NCI-H69 (cell line): ENCODE data around the gene EYA3.

Experiments
- DNase-seq: peaks from one replicate; lab custom pipeline; 2025; lab: John Stamatoyannopoulos, UW

The EYA3 gene

DNA sequence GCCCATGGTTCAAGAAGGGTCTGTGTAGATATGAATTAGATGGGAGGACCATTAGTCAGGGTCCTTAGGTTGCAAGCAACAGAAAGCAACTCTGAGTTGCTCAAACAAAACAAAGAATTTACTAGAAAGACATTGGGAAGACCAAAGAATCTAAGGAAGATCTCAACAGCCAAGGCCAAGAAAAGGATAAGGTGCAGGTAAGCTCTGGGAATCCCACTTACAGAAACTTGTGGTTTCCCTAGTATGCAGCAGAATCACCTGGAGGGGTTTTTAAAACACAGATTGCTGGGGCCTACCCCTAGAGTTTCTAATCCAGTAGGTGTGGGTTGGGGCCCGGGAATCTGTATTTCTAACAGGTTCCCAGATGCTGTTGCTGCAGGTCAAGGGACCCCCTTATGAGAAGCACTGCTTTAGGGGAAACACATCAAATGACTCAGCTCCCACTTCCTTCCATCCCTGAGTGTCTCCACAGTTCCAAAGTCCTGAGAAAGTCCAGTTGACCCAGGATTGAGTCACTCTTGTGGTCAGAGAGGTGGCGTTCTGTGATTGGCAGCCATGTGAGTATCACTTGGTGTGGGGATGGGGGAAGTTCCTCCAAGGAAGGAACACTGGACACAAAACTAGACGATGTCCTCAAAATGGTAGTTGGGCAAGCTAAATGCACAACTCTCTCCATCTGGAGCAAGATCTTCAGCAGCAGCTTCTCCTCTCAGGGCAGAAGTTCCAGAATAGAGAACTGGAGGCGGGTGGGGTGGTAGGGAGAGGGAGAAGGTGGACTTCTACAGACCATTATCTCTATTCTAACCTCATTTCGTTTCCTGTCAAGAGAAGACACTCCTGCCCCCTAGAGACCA lies 24.2 kb upstream of the EYA3 start:
- DNase-seq: peak; percentile 6

DNA sequence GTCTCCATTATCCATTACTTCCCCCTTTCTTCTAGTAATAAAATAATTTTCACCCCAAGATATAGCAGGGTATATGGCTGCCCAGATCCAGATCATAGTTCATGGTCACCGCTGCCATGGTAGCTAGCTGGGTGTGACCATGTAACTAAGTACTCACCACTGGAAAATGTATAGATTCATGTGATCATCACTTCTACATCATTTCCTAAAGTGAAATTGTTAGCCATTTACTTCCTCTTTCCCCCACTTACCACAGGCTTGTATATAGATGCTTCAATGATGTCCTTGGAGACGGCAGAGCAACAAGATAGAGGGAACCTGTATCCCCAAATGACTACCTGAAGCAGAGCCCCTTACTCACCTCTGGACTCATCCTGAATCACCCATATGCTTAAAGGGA lies 22.7 kb upstream of the EYA3 start:
- no peak for DNase-seq

DNA sequence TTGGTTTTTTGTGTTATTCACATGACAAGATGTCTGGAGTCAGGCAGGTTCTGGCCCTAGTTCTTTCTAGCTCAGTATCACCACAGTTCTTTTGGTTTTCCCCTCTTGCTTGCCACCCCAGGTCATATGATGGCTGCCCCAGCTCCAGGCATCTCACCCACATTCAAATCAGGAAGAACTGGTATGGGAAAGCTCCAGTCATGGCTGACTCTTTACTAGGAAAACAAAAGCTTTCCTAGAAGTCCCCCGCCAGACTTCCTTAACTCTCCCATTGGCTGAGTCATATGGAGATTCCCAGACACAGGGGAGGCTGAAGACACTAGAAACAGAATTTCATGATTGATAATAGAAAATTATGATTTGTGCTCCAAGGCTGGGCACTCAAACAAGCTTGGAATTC lies 22.1 kb upstream of the EYA3 start:
- DNase-seq: no peak

DNA sequence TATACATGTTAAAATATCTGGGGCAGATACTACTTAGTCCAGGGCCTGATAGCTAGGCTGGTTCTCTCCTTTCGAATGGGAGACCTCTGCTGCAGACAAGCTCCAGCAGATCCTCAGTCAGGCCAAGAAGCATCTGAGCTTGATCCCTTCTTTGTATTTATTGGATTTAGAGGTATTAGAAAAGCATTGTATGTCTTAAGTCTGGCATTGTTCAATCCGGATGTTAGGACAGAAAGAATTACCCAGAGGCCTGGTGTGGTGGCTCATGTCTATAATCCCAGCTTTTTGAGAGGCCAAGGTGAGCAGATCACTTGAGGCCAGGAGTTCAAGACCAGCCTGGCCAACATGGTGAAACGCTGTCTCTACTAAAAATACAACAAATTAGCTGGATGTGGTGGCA lies 21.2 kb upstream of the EYA3 start:
- DNase-seq: no peak

DNA sequence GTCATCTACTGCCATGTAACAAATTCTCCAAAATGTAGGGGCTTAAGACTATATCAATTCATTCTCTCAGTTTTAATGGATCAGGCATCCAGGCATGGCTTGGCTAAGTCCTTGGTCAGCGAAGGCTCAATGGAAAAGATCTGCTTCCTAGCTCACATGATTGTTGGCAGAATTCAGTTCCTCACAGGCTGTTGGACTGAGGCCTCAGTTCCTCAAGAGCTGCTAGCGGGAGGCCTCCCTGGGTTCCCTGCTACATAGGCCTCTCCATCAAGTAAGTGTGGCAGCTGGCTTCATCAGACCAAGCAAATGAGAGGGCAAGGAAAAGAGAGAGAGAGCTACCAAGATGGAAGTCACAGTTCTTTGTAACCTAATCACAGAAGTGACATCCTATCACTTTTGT lies 19.6 kb upstream of the EYA3 start:
- no peak for DNase-seq

DNA sequence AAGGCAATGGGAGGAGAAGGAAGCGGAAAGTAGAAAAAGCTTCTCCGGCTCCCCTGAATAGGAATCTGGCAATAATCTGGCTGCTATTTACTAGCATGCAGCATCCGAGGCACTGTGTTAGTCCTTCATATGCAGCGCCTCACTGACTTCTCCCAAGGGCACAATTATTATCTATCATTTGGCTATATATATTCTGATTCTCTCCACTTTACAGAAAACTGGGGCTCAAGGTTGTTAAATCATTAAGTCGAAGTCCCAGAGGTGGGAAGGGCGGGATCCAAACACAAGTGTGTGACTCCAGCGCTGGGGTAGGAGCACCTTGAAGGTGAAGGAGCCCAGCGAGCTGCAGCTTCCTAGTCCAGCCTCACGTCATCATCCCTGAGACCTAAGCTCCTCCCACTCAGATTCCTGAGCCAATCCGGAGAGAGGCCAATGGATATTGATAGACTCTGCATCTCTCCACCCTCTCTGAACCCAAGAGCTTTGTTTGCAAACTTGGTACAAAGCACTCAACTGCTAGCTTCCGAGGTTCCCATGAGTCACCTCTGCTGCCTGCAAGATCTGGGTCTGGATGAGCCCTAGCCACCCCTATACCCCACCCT lies 16.6 kb upstream of the EYA3 start:
- DNase-seq: peak; percentile 12

DNA sequence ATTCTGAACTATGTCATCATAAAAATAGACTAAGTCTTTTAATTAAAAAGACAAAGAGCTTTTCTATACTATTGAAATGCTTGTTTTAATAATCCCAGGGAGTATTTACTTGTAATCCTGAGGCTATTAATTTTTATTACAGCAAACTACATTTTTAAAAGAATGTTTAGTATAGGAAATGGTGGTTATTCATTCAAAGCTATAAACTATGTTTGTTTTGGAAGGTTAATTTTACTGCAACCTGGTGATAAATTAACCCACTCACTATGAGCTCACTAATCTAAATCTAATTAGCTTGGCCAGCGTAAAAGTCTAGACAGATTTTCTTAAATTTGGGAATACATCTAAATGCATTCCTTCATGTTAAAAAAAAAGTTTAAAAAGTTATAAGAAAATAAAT lies 13.8 kb upstream of the EYA3 start:
- peak; percentile 3 for DNase-seq

DNA sequence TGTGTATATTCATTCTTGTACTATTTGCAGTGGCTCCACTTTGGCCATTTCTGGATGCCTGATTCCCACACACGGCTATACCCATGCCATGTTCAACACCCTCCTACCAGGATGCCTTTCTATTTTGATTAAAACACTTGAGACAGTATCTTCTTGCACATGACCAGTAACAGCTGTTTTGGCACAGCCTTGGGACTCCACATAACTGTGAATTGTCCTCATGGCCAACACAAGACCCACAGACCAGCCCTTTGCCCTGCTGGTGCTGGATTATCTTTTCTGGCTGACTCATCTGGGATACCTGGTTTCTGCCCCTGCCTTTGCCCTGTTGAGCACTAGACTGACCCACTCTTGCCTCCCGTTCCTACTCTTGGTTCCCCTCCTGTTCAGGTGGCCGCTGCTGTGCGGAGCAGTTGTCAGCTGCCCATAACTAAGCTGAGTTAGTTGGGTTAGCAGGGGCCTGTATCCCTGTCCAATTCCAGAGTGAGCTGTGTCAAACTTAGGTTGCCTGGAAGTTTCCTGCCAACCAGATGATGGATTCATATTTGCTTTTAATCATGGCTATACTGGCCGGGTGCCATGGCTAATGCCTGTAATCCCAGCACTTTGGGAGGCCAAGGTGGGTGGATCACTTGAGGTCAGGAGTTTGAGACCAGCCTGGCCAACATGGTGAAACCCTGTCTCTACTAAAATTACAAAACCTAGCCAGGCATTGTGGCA lies 10.8 kb upstream of the EYA3 start:
- no peak for DNase-seq

DNA sequence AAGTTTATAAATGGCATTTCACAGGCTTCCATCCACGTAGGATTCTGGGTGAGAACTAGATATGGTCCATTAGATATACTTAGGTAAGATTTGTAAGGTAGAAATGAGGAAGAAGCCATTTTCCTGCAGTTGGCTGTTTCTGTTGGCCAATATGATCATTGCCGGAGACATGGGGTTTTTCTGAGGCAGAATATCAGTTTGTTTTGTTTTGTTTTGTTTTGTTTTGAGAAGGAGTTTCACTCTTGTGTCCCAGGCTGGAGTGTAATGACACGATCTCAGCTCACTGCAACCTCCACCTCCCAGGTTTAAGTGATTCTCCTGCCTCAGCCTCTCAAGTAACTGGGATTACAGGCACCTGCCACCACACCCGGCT lies 8.7 kb upstream of the EYA3 start:
- no peak for DNase-seq

DNA sequence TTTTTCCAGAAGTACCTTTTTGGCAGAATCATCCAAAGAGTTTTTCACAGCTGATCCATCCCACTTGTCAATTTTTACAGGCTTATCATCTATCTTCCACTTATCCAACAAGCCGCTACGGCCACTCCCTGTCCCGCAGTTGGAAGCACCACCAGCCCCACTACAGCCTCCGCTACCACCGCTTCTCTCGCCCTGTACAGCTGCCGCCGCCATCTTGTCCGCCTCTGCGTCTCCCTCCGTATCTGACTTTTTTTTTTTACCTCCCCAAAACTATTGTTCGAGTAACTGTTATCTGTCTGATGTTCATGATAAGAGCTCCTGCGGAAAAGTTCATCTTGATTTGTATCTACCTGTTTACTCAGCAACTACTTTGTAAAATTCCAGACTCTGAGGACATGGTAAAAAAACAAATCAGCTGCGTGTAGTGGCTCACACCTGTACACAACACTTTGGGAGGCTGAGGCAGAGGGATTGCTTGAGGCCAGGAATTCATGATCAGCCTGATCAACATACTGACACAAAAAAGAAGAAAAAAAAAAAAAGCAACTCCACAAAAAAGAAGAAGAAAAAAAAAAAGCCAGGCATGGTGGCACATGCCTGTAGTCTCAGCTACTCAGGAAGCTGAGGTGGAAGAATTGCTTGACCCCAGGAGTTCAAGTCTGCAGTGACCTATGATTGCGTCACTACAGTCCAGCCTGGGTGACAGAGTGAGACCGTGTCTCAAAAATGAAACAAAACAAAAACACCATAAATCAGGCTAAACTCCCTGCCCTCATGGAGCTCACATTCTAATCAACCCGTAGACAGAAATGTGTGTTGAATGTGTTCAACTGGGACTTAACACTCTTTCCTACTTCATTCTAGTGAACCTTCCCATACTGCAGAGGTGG lies 8.0 kb upstream of the EYA3 start:
- no peak for DNase-seq

DNA sequence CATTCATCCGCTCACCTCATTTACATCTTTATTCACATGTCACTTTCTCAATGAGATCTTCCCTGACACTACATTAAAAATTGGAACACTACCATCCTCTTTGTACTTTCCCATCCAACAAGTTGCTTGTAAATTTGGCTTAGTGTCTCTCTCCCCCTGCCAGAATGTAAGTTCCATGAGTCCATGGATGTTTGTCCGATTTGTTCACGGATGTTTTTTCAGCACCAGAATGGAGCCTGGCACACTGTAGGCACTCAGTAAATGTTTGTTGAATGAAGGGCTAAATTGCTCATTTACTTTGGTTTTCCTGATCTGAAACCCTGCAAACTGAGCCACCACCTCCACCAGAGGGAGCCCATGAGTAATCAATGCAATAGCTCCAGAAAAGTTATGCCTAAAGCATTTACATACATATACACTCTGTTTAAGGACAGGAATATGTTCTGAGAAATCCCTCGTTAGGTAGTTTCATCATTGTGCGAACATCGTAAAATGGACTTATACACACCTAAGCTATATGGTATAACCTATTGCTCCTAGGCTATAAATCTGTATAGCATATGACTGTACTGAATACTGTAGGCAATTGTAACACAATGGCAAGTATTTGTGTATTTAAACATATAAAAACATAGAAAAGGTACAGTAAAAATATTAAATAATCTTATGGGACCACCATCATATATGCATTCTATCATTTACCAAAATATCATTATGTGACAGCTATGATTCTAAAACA lies 2.8 kb upstream of the EYA3 start:
- DNase-seq: peak; percentile 55

DNA sequence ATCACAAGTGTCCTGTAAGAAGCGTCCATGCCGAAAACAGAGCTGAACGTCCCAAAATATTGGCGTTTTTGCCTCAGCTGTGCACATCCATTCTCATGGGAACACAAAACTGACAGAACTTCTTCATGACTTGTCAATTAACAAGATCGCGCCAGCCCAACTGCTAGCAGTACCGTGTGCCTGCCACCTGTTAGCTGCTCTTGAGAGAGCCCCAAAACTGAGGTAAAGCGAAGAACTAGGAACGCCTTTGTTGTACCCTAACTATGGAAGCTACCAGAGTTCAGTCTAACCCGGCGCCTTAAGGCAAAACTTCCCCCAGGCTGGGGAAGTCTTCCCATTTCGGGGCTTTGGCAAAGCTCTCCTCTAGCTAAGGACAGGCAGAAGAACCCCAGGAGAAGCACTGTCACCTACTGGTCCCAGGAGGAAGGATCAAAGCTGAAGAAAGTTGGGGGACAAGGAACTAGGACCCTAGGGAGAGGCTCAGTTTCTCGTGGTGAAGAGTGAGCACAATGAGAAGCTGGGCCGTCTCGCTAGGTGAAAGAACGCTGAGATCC lies 719 bp downstream of the EYA3 start:
- peak; percentile 31 for DNase-seq

DNA sequence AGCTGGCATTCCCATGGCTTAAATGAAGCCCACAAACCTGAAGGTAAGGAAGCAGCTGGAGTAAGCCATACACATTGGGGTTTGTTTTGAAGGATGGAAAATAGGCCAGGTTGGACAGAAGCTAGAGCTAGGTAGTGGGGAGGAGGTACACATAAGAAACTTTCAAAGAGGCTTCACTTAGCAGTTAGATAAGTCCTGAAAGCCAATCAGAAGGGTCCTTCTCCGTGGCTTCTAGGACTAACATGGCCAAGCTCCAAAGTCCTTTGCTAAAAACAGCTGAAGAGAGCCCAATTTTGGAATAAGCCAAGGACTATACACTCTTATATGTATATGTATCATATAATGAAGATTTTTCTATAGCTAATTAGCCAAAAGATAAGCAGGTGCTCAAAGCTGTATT lies 1.8 kb downstream of the EYA3 start:
- no peak for DNase-seq

DNA sequence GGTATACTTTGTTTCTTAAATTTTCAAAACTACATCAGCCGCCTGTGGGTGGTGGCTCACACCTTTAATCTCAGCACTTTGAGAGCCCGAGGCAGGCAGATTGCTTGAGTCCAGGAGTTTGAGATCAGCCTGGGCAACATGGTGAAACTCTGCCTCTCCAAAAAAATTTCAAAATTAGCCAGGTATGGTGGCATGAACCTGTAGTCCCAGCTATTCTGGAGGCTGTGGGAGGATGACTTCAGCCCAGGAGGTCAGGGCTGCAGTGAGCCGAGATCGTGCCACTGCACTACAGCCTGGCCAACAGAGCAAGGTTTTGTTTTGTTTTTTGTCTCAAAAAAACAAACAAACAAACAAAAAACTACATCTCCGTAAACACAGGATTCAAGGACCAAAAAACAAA lies 3.3 kb downstream of the EYA3 start:
- no peak for DNase-seq

DNA sequence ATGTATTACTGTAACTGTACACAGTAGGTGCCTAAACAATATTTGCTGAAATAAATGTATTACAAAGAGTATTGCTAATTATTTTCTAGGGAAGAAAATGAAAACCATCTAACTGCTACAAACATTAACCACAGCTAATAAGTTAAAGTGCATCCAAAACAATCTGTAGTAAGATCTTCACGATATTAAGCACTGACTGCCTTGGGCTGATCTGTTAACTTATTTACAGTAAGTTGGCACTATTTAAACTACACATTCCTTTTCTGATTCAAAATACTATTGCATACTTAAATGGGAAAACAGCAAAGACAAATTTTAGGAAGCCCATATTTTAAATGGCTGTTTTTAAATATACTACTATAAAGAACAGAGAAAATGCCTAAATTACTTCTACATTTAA lies 4.5 kb downstream of the EYA3 start:
- DNase-seq: no peak

DNA sequence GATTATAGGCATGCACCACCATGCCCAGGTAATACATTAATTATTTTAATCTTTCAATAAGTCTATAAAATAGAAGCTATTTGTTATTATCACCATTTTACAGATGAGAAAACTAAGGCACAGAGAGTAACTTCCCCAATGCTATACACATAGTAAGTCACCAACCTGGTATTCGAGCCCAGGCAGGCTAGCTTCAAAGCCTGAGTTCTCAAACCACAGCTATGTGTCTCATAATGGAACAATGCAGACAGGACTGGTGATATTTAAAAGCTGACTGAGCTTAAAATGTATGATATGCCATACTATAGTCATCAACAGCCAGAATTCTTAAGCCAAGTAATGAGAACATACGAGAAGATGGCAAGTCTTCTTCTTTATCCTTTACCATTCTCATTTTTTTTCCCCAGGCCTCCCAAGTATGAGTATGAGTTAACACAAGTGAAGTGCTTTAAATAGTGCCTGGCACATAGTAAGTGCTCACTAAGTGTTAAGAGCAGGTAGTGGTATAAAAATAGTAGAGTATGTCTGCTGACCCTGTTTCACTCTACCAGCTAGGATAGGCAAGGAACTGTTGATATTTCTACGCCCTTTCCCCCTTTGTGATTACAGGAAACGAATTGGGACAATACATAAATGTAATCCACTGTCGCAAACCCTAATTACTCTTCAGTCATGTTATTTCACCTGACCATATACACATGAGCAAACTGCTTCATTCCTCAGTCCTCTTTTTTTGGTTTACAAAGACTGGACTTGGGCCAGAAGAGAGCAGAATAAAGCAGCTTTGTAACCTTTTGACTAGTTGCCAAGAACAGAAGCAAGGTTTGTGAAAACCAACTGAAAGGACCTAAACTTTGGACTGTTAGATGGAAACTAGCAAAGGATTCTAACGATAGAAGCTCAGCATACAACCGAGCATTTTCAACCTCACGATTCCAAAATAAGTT lies 9.5 kb downstream of the EYA3 start:
- DNase-seq: peak; percentile 3

DNA sequence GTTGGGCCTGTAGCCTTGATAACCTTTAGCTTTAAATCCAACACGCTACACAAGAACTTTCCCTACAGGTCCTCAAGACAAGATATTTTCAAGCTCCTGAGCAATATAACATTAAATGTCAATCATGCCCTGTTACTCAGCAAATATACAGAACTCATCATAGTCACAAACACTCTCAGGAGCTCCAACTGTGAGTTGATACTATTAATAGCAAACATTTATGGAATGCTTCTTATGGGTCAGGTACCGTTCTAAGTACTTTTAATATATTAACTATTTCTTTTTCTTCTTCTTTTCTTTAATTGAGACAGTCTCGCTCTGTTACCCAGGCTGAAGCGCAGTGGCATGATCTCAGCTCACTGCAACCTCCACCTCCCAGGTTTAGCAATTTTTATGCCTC lies 10.1 kb downstream of the EYA3 start:
- DNase-seq: no peak

DNA sequence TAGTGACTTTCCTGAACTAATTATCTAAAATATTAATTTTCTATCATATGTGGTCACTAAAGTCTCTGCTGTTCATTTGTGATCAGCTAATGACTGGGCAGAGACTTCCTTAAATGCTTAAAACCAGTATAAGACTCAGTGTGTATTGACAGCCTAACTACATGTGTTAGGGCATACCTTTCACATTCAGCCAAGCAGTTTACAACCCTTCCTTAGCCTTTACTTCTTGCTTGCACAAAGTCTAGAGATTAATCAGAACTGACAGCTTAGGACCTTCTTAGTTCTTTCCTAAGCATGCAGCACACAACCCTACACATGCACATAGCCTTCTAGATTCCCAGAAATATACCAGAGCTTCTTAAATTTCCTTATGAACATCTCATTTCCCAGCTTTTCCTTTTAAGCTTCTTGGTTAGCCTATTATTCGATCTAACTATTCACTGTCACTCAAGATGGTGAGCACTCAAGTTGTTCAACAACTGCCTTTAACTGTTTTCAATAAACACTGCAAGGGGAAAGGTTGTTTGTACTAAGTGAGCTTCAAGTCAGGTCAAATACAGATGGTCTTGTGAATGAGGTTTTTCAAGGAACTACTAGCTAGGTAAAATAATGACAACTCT lies 13.4 kb downstream of the EYA3 start:
- DNase-seq: no peak

DNA sequence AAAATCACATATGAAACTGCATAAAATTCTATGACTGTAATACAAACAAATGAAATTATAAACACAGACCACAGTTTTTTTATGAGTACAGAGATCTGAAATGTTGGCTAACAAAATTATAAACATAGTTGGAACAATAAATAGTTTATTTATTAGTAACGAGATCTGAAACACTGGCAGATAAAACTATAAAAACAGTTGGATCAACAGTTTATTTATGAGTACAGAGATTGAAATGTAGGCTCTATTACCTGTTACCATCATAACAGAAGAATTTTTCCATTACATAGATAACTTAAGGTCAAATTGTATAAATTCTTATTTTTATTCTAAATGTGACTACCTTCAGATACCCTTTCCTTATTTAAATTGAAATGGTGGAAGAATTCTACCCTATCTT lies 14.5 kb downstream of the EYA3 start:
- DNase-seq: no peak

DNA sequence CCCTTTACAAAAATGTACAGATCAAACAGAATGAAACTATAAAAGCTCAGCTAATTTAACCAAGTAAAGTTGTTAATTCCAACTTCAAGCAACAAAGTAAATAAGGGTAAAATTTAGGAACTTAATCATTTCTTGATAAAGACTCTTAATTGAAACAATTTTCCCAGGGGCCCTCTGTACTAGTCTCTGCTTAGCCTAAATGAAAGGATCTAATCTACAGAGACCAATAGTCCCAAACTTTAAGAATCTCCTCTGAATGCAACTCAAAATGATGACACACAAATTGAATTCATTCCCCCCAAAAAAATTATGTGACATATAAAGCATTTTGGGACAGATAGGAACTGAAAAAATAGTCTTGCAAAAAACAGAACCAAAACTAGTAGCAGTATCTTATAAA lies 16.6 kb downstream of the EYA3 start:
- DNase-seq: no peak
